ENCODE data around the gene USP34. TPM values are rescaled to one million over a fixed set of nuclear protein-coding genes. Genes with fewer than 3 reads are reported as not detected.
"Not testable (repeated sequence)": the region's sequence is repeated elsewhere in the genome, so short reads cannot be mapped to it uniquely, and the experiment has no call there.

USP34 gene
- total RNA-seq, 1 donor from 2014 or later, result 96.9 TPM

- DNase-seq (ENCODE audit: low spot score), result no peak
Observed at GRCh38 chr2:61162721-61163120, 308.2 kb downstream of the USP34 start.

- no peak for DNase-seq (ENCODE audit: low spot score)
Observed at GRCh38 chr2:61161888-61162287, 309.0 kb downstream of the USP34 start, which contains the start of gene C2orf74. TSS of gene C2orf74 (plus strand) at chr2:61162188. CDS start at chr2:61162515, 327 bp downstream.

GRCh38 chr2:61158356-61158955, 312.4 kb downstream of the USP34 start:
- DNase-seq (ENCODE audit: low spot score), result no peak

GRCh38 chr2:61157371-61158003, 313.4 kb downstream of the USP34 start:
- peak; percentile 14 for DNase-seq (ENCODE audit: low spot score)

GRCh38 chr2:61151436-61151835, 319.5 kb downstream of the USP34 start:
- peak; percentile 3 for DNase-seq (ENCODE audit: low spot score)

GRCh38 chr2:61149074-61149473, 321.8 kb downstream of the USP34 start:
- no peak for DNase-seq (ENCODE audit: low spot score)

- not testable (repeated sequence) for DNase-seq (ENCODE audit: low spot score)
Observed at GRCh38 chr2:61148091-61148490, 322.8 kb downstream of the USP34 start.

GRCh38 chr2:61145990-61146389, 324.9 kb downstream of the USP34 start:
- DNase-seq (ENCODE audit: low spot score), result no peak

- DNase-seq (ENCODE audit: low spot score), result peak; percentile 96
Observed at GRCh38 chr2:61144697-61145268, 326.1 kb downstream of the USP34 start.

- no peak for DNase-seq (ENCODE audit: low spot score)
Observed at GRCh38 chr2:61141151-61141550, 329.7 kb downstream of the USP34 start.

GRCh38 chr2:61138859-61139258, 332.0 kb downstream of the USP34 start:
- no peak for DNase-seq (ENCODE audit: low spot score)

Other genes with a start within 250 kb of the USP34 start
- gene XPO1, start 67.3 kb upstream of the USP34 start, total RNA-seq, result 71.3 TPM